HepG2 (cell line): ENCODE results near the gene LCN2. TPM values are rescaled to one million over a fixed set of nuclear protein-coding genes. Genes with fewer than 3 reads are reported as not detected.
A peak's percentile ranks its signal among the peaks of the same experiment; 100 is the strongest.

ENCODE experiments used
- ARNTL ChIP-seq: sonication (generic); formaldehyde crosslinking; IDR thresholded peaks from 2 replicates; pipeline ENCODE4 v1.4.0; 2020; ENCODE audit warnings: mild to moderate bottlenecking, missing genetic modification reagents
- ATF1 ChIP-seq: IDR thresholded peaks from 2 replicates; pipeline ENCODE4 v1.6.1; 2016; ENCODE audit warnings: mild to moderate bottlenecking, control low read depth
- ATF7-NPFF ChIP-seq: sonication (generic); formaldehyde crosslinking; IDR thresholded peaks from 2 replicates; pipeline ENCODE4 v1.8.1; 2023; ENCODE audit warnings: mild to moderate bottlenecking, low read depth, missing genetic modification reagents, moderate library complexity
- DPF2 ChIP-seq: sonication (generic); formaldehyde crosslinking; IDR thresholded peaks from 2 replicates; pipeline ENCODE4 v1.4.0; 2020; ENCODE audit warnings: mild to moderate bottlenecking, low read depth, missing genetic modification reagents, borderline replicate concordance
- FOXK1 ChIP-seq: sonication (generic); formaldehyde crosslinking; IDR thresholded peaks from 2 replicates; pipeline ENCODE4 v1.4.0; 2020; ENCODE audit warnings: low read depth, missing genetic modification reagents, borderline replicate concordance
- NKX3-1 ChIP-seq: sonication (generic); formaldehyde crosslinking; IDR thresholded peaks from 2 replicates; pipeline ENCODE4 v1.5.0; 2020; ENCODE audit warnings: missing genetic modification reagents
- NR2F6 ChIP-seq, 2 experiments: IDR thresholded peaks; 2 replicates each; pipeline ENCODE4 v1.6.1; 2016; ENCODE audit warnings: antibody characterized with exemption in 1 of 2, mild to moderate bottlenecking in 1 of 2
- SOX6 ChIP-seq, 2 experiments: fragments of 450-650 bp in 1 of 2; sonication (generic) in 1 of 2; formaldehyde crosslinking in 1 of 2; IDR thresholded peaks; 2 replicates each; pipeline versions ENCODE4 v1.4.0 to v1.6.1; 2017 to 2020; ENCODE audit warnings: antibody characterized with exemption in 1 of 2, mild to moderate bottlenecking in 1 of 2, missing genetic modification reagents in 1 of 2
- TFE3 ChIP-seq: IDR thresholded peaks from 2 replicates; pipeline ENCODE4 v1.6.1; 2016
- TOE1 ChIP-seq: sonication (generic); formaldehyde crosslinking; IDR thresholded peaks from 2 replicates; pipeline ENCODE4 v1.4.0; 2020; ENCODE audit warnings: mild to moderate bottlenecking, missing genetic modification reagents
- ZBTB38 ChIP-seq: sonication (generic); formaldehyde crosslinking; IDR thresholded peaks from 2 replicates; pipeline ENCODE4 v1.5.1; 2020; ENCODE audit warnings: mild to moderate bottlenecking, missing genetic modification reagents
- ZFAT ChIP-seq: sonication (generic); formaldehyde crosslinking; conservative IDR thresholded peaks from 2 replicates; pipeline ENCODE4 v1.8.1; 2023; ENCODE audit warnings: missing genetic modification reagents, inconsistent platforms
- ZNF605 ChIP-seq: sonication (generic); formaldehyde crosslinking; IDR thresholded peaks from 2 replicates; pipeline ENCODE4 v1.8.0; 2022; ENCODE audit warnings: mild to moderate bottlenecking, missing genetic modification reagents
- ZNF710 ChIP-seq: sonication (generic); formaldehyde crosslinking; IDR thresholded peaks from 2 replicates; pipeline ENCODE4 v1.5.0; 2020; ENCODE audit warnings: mild to moderate bottlenecking, missing genetic modification reagents, borderline replicate concordance
- polyA plus RNA-seq, 8 experiments: library from polyadenylated mRNA; depleted of rRNA in 3 of 8; stranded (reverse) in 7 of 8; unstranded in 1 of 8; fragments of >200 nt; fragmentation: Illumina TruSeq in 4 of 8; extraction: Trizol in 4 of 8; gene quantifications; 2 replicates each; pipeline versions ENCODE4 v1.2.1 to v1.2.3, GENCODE V29; 2011 to 2016; ENCODE audit warnings: low read depth in 4 of 8, missing spikeins in 1 of 8, mixed read lengths in 1 of 8; ENCODE audit not compliant: insufficient read depth in 1 of 8
- total RNA-seq, 5 experiments: library from RNA; depleted of rRNA; stranded (reverse); fragments of >200 nt; fragmentation: Illumina TruSeq; extraction: Trizol; gene quantifications; 2 replicates each; pipeline ENCODE4 v1.2.3, GENCODE V29; 2016; ENCODE audit warnings: low read depth in 1 of 5
- TF ChIP-seq, protein P1 (sequence below): sonication (generic); formaldehyde crosslinking; IDR thresholded peaks from 2 replicates; pipeline ENCODE4 v1.4.0; 2020; ENCODE audit warnings: missing genetic modification reagents, borderline replicate concordance
- TF ChIP-seq, protein P2 (sequence below): sonication (generic); formaldehyde crosslinking; IDR thresholded peaks from 2 replicates; pipeline ENCODE4 v1.8.1; 2023; ENCODE audit warnings: mild to moderate bottlenecking, missing genetic modification reagents
- TF ChIP-seq, protein P3 (sequence below): sonication (generic); formaldehyde crosslinking; conservative IDR thresholded peaks from 2 replicates; pipeline ENCODE4 v1.4.0; 2020; ENCODE audit warnings: missing genetic modification reagents
- TF ChIP-seq, protein P4 (sequence below): sonication (generic); formaldehyde crosslinking; conservative IDR thresholded peaks from 2 replicates; pipeline ENCODE4 v1.8.0; 2022; ENCODE audit warnings: mild to moderate bottlenecking, moderate library complexity, missing genetic modification reagents

Gene LCN2
- total and polyA plus RNA-seq, 2 of the 13 experiments (the other 11 are each of a cell fraction or from before 2014, with no cell fraction given) = 0.38 to 1.4 TPM

DNA sequence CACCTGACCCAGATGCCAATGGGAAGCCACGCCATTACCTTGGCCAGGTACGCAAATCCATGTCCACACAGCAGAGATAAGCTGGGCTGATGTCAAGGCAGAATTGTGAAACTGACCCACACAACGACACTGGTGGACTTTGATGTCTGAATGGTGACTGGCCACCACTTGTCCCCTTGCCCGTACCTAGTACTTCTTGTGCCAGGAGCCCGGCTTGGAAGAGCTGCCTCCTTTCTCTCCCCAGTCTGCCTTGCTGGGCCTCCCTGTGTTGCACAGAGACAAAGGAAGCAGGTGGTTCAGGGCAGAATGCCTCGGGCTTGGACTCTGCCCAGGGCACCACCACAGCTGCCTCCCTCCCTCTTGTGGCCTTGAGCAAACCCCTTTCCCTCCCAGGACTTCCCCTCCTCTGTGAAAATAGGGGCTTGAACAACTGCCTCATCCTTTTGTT, 45.1 kb upstream of the LCN2 start (continued):
- TF ChIP-seq ZNF710 (CRISPR knock-in tag) = peak; percentile 94
- no peak; the same call in 1 of the 2 replicates for TF ChIP-seq ATF7-NPFF (CRISPR knock-in tag)
- TF ChIP-seq, protein P1, sequence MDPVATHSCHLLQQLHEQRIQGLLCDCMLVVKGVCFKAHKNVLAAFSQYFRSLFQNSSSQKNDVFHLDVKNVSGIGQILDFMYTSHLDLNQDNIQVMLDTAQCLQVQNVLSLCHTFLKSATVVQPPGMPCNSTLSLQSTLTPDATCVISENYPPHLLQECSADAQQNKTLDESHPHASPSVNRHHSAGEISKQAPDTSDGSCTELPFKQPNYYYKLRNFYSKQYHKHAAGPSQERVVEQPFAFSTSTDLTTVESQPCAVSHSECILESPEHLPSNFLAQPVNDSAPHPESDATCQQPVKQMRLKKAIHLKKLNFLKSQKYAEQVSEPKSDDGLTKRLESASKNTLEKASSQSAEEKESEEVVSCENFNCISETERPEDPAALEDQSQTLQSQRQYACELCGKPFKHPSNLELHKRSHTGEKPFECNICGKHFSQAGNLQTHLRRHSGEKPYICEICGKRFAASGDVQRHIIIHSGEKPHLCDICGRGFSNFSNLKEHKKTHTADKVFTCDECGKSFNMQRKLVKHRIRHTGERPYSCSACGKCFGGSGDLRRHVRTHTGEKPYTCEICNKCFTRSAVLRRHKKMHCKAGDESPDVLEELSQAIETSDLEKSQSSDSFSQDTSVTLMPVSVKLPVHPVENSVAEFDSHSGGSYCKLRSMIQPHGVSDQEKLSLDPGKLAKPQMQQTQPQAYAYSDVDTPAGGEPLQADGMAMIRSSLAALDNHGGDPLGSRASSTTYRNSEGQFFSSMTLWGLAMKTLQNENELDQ = no peak
- peak; percentile 98 for TF ChIP-seq ARNTL
- TF ChIP-seq, protein P2, sequence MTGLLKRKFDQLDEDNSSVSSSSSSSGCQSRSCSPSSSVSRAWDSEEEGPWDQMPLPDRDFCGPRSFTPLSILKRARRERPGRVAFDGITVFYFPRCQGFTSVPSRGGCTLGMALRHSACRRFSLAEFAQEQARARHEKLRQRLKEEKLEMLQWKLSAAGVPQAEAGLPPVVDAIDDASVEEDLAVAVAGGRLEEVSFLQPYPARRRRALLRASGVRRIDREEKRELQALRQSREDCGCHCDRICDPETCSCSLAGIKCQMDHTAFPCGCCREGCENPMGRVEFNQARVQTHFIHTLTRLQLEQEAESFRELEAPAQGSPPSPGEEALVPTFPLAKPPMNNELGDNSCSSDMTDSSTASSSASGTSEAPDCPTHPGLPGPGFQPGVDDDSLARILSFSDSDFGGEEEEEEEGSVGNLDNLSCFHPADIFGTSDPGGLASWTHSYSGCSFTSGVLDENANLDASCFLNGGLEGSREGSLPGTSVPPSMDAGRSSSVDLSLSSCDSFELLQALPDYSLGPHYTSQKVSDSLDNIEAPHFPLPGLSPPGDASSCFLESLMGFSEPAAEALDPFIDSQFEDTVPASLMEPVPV (CRISPR knock-in tag) = peak; percentile 63; the same call in 1 of the 2 replicates
- peak; percentile 68 for TF ChIP-seq ZBTB38 (CRISPR knock-in tag)
- TF ChIP-seq ZFAT (CRISPR knock-in tag) = no peak
- TF ChIP-seq FOXK1 (CRISPR knock-in tag) = peak; percentile 28; the same call in 1 of the 2 replicates
- TF ChIP-seq SOX6 (IDR thresholded peaks at IDR 0.05) = no peak
- peak; percentile 98 for TF ChIP-seq SOX6 (CRISPR knock-in tag; IDR thresholded peaks at IDR 0.05)
- TF ChIP-seq, protein P3, sequence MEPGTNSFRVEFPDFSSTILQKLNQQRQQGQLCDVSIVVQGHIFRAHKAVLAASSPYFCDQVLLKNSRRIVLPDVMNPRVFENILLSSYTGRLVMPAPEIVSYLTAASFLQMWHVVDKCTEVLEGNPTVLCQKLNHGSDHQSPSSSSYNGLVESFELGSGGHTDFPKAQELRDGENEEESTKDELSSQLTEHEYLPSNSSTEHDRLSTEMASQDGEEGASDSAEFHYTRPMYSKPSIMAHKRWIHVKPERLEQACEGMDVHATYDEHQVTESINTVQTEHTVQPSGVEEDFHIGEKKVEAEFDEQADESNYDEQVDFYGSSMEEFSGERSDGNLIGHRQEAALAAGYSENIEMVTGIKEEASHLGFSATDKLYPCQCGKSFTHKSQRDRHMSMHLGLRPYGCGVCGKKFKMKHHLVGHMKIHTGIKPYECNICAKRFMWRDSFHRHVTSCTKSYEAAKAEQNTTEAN (CRISPR knock-in tag) = no peak
- peak; percentile 38; the same call in 1 of the 2 replicates for TF ChIP-seq ZNF605
- TF ChIP-seq DPF2 (CRISPR knock-in tag) = peak; percentile 50; the same call in 1 of the 2 replicates
- peak; percentile 67 for TF ChIP-seq TFE3 (CRISPR knock-in tag)
- no peak for TF ChIP-seq TOE1 (CRISPR knock-in tag)
- TF ChIP-seq NKX3-1 (CRISPR knock-in tag) = no peak
- TF ChIP-seq, protein P4, sequence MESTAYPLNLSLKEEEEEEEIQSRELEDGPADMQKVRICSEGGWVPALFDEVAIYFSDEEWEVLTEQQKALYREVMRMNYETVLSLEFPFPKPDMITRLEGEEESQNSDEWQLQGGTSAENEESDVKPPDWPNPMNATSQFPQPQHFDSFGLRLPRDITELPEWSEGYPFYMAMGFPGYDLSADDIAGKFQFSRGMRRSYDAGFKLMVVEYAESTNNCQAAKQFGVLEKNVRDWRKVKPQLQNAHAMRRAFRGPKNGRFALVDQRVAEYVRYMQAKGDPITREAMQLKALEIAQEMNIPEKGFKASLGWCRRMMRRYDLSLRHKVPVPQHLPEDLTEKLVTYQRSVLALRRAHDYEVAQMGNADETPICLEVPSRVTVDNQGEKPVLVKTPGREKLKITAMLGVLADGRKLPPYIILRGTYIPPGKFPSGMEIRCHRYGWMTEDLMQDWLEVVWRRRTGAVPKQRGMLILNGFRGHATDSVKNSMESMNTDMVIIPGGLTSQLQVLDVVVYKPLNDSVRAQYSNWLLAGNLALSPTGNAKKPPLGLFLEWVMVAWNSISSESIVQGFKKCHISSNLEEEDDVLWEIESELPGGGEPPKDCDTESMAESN = peak; percentile 64; the same call in 1 of the 2 replicates
- no peak for TF ChIP-seq ATF1
- peak; percentile 34; the same call in 1 of the 2 replicates for TF ChIP-seq NR2F6 (IDR thresholded peaks at IDR 0.05)
- peak; percentile 82 for TF ChIP-seq NR2F6 (CRISPR knock-in tag; IDR thresholded peaks at IDR 0.05)
